ENCODE data around the gene IL23A.

GRCh38 chr12:56337753-56338251 lies 882 bp upstream of the IL23A start:
- TF ChIP-seq CTCF (conservative IDR thresholded peaks at IDR 0.05; ENCODE audit: low read depth, low read length) (no peak), EZH2 (IDR thresholded peaks at IDR 0.05; ENCODE audit: low read length, unreplicated experiment) (no peak), EZH2phosphoT487 (IDR thresholded peaks at IDR 0.05; ENCODE audit: borderline replicate concordance, low read length) (no peak)

Measured in PC-3 (cell line).